Measurements from ENCODE around the gene HBQ1. TPM values are rescaled to one million over a fixed set of nuclear protein-coding genes. Genes with fewer than 3 reads are reported as not detected.

Gene HBQ1
- total and polyA plus RNA-seq, 12 donors = 0.09 TPM; not detected in 11

DNA sequence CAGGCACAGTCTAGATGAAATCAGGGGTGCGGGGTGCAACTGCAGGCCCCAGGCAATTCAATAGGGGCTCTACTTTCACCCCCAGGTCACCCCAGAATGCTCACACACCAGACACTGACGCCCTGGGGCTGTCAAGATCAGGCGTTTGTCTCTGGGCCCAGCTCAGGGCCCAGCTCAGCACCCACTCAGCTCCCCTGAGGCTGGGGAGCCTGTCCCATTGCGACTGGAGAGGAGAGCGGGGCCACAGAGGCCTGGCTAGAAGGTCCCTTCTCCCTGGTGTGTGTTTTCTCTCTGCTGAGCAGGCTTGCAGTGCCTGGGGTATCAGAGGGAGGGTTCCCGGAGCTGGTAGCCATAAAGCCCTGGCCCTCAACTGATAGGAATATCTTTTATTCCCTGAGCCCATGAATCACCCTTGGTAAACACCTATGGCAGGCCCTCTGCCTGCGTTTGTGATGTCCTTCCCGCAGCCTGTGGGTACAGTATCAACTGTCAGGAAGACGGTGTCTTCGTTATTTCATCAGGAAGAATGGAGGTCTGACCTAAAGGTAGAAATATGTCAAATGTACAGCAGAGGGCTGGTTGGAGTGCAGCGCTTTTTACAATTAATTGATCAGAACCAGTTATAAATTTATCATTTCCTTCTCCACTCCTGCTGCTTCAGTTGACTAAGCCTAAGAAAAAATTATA is 2.1 kb upstream of the HBQ1 start:
- TF ChIP-seq, protein P1, sequence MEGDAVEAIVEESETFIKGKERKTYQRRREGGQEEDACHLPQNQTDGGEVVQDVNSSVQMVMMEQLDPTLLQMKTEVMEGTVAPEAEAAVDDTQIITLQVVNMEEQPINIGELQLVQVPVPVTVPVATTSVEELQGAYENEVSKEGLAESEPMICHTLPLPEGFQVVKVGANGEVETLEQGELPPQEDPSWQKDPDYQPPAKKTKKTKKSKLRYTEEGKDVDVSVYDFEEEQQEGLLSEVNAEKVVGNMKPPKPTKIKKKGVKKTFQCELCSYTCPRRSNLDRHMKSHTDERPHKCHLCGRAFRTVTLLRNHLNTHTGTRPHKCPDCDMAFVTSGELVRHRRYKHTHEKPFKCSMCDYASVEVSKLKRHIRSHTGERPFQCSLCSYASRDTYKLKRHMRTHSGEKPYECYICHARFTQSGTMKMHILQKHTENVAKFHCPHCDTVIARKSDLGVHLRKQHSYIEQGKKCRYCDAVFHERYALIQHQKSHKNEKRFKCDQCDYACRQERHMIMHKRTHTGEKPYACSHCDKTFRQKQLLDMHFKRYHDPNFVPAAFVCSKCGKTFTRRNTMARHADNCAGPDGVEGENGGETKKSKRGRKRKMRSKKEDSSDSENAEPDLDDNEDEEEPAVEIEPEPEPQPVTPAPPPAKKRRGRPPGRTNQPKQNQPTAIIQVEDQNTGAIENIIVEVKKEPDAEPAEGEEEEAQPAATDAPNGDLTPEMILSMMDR (IDR thresholded peaks at IDR 0.05) = no peak
- intact Hi-C loops (cut with DNase I) = loop anchor here in 1 of 10 donors (2.0 kb wide), 1 partner anchor 69 kb away; no protein-coding TSS in a partner anchor
- H3K4me1 ChIP-seq = peaks cover 12 to 29% (median 17%) of the 10 kb centered on the region in 9 donors
- no peaks in the 10 kb centered on the region for H3K9me3 ChIP-seq
- peaks cover 22 to 74% (median 60%) of the 10 kb centered on the region in 7 donors for H3K27me3 ChIP-seq
- H3K4me3 ChIP-seq = no peak overlapping the region
- H3K36me3 ChIP-seq = no peaks in the 10 kb centered on the region
- DNase-seq (no peak), ATAC-seq (no peak)
- WGBS, 2 donors = 58 to 59% methylated on average over 11 of the region's 11 CpGs
- no peak overlapping the region for H3K27ac ChIP-seq

DNA sequence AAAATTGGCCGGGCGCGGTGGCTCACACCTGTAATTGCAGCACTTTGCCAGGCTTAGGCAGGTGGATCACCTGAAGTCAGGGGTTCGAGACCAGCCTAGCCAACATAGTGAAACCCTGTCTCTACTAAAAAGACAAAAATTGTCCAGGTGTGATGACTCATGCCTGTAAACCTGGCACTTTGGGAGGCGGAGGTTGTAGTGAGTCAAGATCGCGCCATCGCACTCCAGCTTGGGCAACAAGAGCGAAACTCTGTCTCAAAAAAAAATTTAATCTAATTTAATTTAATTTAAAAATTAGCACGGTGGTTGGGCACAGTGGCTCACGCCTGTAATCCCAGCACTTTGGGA is 1.6 kb upstream of the HBQ1 start:
- Histone ChIP-seq H3K27me3 (peaks cover 22 to 69% (median 55%) of the 10 kb centered on the region in 7 donors), H3K9me3 (no peaks in the 10 kb centered on the region), H3K4me3 (no peak overlapping the region), H3K4me1 (peaks cover 12 to 29% (median 17%) of the 10 kb centered on the region in 9 donors), H3K36me3 (no peaks in the 10 kb centered on the region), H3K27ac (no peak overlapping the region)
- TF ChIP-seq, protein P1 (IDR thresholded peaks at IDR 0.05) = no peak
- WGBS, 2 donors = 83 to 85% methylated on average over 11 of the region's 11 CpGs
- DNase-seq (no peak), ATAC-seq (no peak)
- intact Hi-C loops (cut with DNase I) = loop anchor here in 1 of 10 donors (2.0 kb wide), 1 partner anchor 70 kb away; no protein-coding TSS in a partner anchor

DNA sequence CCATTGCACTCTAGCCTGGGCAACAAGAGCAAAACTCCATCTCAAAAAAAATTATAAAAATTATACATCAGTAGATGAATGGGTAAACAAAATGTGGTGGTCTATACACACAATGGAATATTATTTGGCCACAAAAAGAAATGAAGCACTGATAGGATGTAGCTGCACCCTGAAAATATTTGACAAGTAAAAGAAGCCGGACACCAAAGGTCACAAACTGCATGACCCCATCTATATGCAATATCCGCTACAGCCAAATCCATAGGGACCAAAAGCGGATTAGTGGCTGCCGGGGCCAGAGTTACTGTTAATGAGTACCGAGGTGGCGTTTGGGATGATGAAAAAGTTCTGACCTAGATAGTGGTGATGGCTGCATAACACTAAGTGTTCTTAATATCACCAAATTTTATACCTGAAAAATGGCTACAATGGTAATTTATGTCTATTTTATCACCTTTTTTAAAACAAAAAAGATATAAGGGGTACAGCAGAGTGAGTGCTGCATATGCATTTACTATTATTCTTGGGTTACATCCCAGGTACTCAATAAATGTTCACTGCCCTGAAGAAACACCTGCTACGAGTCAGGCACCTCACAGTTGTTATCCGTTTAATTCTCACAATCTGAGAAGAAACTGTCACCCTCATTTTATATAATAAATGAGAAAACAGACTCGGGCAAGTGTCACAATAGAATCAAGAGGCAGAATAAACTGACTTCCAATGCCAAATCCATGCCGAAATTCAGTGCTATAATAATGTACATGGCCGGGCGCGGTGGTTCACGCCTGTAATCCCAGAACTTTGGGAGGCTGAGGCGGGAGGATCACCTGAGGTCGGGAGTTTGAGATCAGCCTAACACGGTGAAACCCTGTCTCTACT is 807 bp upstream of the HBQ1 start:
- intact Hi-C loops (cut with DNase I) = loop anchor here in 8 of 10 donors (2.0 to 5.0 kb wide), 4 partner anchors 69 to 73 kb away; no protein-coding TSS in a partner anchor
- no peak overlapping the region for H3K4me3 ChIP-seq
- ATAC-seq (no peak), DNase-seq (no peak)
- no peak overlapping the region for H3K27ac ChIP-seq
- H3K4me1 ChIP-seq = peaks cover 12 to 29% (median 17%) of the 10 kb centered on the region in 9 donors
- peaks cover 0 to 2% (median 0%) of the 10 kb centered on the region in 9 donors for H3K36me3 ChIP-seq
- TF ChIP-seq, protein P1 (IDR thresholded peaks at IDR 0.05) = no peak
- peaks cover 22 to 65% (median 52%) of the 10 kb centered on the region in 7 donors for H3K27me3 ChIP-seq
- H3K9me3 ChIP-seq = no peaks in the 10 kb centered on the region
- WGBS, 2 donors = 72 to 76% methylated on average over 17 of the region's 17 CpGs
